ENCODE measurements around the gene EIF2S1.

EIF2S1 gene

DNA sequence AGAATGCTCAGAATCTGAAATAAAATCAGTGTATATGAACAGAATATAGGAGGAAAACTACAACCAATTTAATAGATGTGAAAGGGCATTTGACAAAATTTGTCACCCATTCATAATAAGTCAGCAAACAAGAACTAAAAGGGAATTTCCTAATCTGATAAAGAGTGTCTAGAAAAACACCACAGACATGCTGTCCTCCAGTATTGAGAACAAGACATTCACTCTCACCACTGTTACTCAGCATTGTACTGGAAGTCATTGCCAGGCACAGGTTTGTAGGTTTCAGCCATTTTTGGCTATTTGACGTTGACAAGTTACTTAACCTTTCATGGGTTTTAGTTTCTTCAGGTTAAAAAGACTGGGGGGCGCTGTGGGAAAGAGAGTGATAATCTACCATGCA, 13.2 kb downstream of the EIF2S1 start:
- TF ChIP-seq CTCF (conservative IDR thresholded peaks at IDR 0.05): no peak
- H3K27ac ChIP-seq: no peak overlapping the region

DNA sequence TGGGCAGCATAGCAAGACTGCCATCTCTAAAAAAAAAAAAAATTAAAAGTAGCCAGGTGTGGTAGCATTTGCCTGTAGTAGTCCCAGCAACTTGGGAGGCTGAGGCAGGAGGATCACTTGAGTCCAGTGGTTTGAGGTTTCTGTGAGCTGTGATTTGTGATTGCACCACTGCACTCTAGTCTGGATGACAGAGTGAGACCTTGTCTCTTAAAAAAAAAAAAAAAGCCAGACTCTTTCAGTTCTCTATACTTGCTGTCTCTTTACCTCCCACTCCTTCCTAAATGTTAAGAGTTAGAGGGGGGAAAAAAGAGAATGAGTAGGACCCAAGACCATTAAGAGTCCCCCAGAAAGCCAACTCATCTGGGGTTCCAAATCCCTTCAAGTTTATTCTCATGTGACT, 17.8 kb downstream of the EIF2S1 start:
- no peak overlapping the region for H3K27ac ChIP-seq
- TF ChIP-seq CTCF (conservative IDR thresholded peaks at IDR 0.05): no peak

GRCh38 chr14:67385120-67385519, 25.0 kb downstream of the EIF2S1 start:
- peak overlapping the region; percentile 55 for H3K27ac ChIP-seq

DNA sequence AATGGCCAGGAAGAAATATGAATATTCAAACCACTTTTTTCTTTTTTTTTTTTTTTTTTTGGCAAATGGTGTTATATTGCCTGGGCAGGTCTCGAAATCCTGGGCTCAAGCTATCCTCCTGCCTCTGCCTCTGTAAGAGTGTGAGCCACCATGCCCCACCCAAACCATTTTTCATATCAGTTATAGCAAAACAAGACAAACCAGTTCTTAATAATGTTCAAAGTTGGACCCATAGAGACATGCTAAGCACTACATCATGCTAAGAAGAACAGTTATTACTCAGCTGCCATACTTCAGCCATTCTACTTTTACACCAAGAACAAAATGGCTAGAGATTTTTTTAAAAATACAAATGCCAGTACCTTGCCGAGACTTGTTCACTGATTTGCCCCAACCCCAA, 25.5 kb downstream of the EIF2S1 start:
- TF ChIP-seq CTCF (conservative IDR thresholded peaks at IDR 0.05): no peak

More at GRCh38 chr14:67385120-67385519, 25.0 kb downstream of the EIF2S1 start:
- TF ChIP-seq CTCF (conservative IDR thresholded peaks at IDR 0.05): no peak

GRCh38 chr14:67387195-67387594, 27.1 kb downstream of the EIF2S1 start:
- TF ChIP-seq CTCF (conservative IDR thresholded peaks at IDR 0.05): no peak
- no peak overlapping the region for H3K27ac ChIP-seq

More for the DNA sequence above, 25.5 kb downstream of the EIF2S1 start:
- peak overlapping the region; percentile 55 for H3K27ac ChIP-seq

- TF ChIP-seq CTCF (conservative IDR thresholded peaks at IDR 0.05): no peak
- H3K27ac ChIP-seq: no peak overlapping the region
Observed at GRCh38 chr14:67389275-67389674, 29.1 kb downstream of the EIF2S1 start.

DNA sequence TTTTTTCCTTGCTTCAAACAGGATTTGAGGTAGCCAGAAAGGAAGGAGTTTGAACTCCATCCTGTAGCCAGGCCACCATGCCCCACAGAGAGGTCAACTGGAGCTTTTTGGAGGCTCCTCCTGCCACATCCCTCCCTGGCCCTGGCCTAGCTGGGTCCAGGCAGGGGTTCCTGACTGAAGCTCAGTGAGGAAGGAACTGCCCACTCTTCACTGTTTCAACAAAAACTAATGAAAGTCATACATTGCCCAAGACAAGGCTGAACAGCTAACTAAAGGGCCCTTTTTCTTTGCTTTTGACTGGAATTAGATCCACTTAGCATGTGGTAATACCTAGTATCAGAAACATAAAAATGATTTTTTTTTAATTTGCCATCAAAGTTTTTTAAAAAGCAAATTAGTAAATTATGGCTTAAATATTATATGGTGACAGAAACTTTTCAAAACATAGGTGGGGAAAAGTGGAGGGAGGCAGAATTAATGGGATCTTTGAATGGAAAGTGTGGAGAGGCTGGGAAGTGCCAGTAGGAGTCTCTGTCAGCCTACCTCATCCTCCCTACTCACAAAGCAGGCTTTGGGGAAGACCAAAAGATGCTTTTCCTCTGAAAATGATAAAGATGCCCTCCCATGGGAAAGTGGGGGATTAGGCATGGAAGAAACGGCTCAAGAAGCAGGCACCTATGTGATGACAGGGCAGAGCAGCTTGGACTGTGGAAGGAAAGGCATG, 29.8 kb downstream of the EIF2S1 start:
- H3K27ac ChIP-seq: peak overlapping the region; percentile 75
- no peak for TF ChIP-seq CTCF (conservative IDR thresholded peaks at IDR 0.05)
